Parathyroid adenoma (tissue), 2 donors: ENCODE data around the gene APOD.

Experiments
- H2AFZ ChIP-seq: fragments of 300-600 bp; sonication (generic); one replicate; pipeline ENCODE4 v1.7.0; 2017; ENCODE audit warnings: antibody characterized with exemption, mild to moderate bottlenecking
- H3K27ac ChIP-seq: fragments of 300-600 bp; sonication (generic); one replicate; pipeline ENCODE4 v1.7.0; 2017
- H3K27me3 ChIP-seq: fragments of 300-600 bp; sonication (generic); one replicate; pipeline ENCODE4 v1.7.0; 2017; ENCODE audit warnings: low read length; ENCODE audit not compliant: control insufficient read depth, insufficient read depth
- H3K36me3 ChIP-seq: fragments of 300-600 bp; sonication (generic); one replicate; pipeline ENCODE4 v1.7.0; 2017; ENCODE audit warnings: low read length; ENCODE audit not compliant: control insufficient read depth, insufficient read depth
- H3K4me1 ChIP-seq: fragments of 300-600 bp; sonication (generic); one replicate; pipeline ENCODE4 v1.7.0; 2017; ENCODE audit warnings: control low read depth
- H3K4me2 ChIP-seq: fragments of 300-600 bp; sonication (generic); one replicate; pipeline ENCODE4 v1.7.0; 2017; ENCODE audit warnings: low read length
- H3K4me3 ChIP-seq: fragments of 300-600 bp; sonication (generic); one replicate; pipeline ENCODE4 v1.7.0; 2017; ENCODE audit warnings: low read depth, low read length
- H3K79me2 ChIP-seq: fragments of 300-600 bp; sonication (generic); one replicate; pipeline ENCODE4 v1.7.0; 2017; ENCODE audit warnings: control low read depth
- H3K9ac ChIP-seq: fragments of 300-600 bp; sonication (generic); one replicate; pipeline ENCODE4 v1.7.0; 2017; ENCODE audit warnings: mild to moderate bottlenecking
- H3K9me3 ChIP-seq: fragments of 300-600 bp; sonication (generic); one replicate; pipeline ENCODE4 v1.7.0; 2017; ENCODE audit warnings: low read length; ENCODE audit not compliant: control insufficient read depth
- CTCF ChIP-seq: fragments of 300-600 bp; sonication (generic); IDR thresholded peaks from one replicate; pipeline ENCODE4 v1.7.0; 2017; ENCODE audit warnings: antibody characterized with exemption, mild to moderate bottlenecking
- donor health status: primary hyperparathyroidism.

Gene APOD

GRCh38 chr3:195566797-195567196 lies 16.9 kb downstream of the APOD start:
- Histone ChIP-seq H3K4me3 (no peak overlapping the region), H3K4me2 (no peak overlapping the region), H3K27ac (no peak overlapping the region), H2AFZ (no peak overlapping the region), H3K36me3 (no peaks in the 10 kb centered on the region), H3K4me1 (no peaks in the 10 kb centered on the region), H3K79me2 (no peaks in the 10 kb centered on the region), H3K27me3 (no peaks in the 10 kb centered on the region), H3K9ac (no peak overlapping the region), H3K9me3 (no peaks in the 10 kb centered on the region)
- no peak for TF ChIP-seq CTCF

- Histone ChIP-seq H3K79me2 (no peaks in the 10 kb centered on the region), H2AFZ (no peak overlapping the region), H3K9ac (no peak overlapping the region), H3K27ac (no peak overlapping the region), H3K4me1 (no peaks in the 10 kb centered on the region), H3K4me3 (no peak overlapping the region), H3K36me3 (no peaks in the 10 kb centered on the region), H3K4me2 (no peak overlapping the region), H3K9me3 (no peaks in the 10 kb centered on the region), H3K27me3 (no peaks in the 10 kb centered on the region)
- TF ChIP-seq CTCF: no peak
These were observed 18.0 kb downstream of the APOD start for GRCh38 chr3:195565716-195566115.

GRCh38 chr3:195563317-195563716 lies 20.4 kb downstream of the APOD start:
- no peak overlapping the region for H3K27ac ChIP-seq
- H3K9me3 ChIP-seq: no peaks in the 10 kb centered on the region
- no peaks in the 10 kb centered on the region for H3K4me1 ChIP-seq
- no peak overlapping the region for H3K9ac ChIP-seq
- H3K4me3 ChIP-seq: no peak overlapping the region
- H2AFZ ChIP-seq: no peak overlapping the region
- no peak overlapping the region for H3K4me2 ChIP-seq
- H3K36me3 ChIP-seq: no peaks in the 10 kb centered on the region
- no peaks in the 10 kb centered on the region for H3K27me3 ChIP-seq
- H3K79me2 ChIP-seq: no peaks in the 10 kb centered on the region
- TF ChIP-seq CTCF: no peak

GRCh38 chr3:195559723-195560409 lies 23.9 kb downstream of the APOD start:
- no peaks in the 10 kb centered on the region for H3K27me3 ChIP-seq
- H3K9me3 ChIP-seq: no peaks in the 10 kb centered on the region
- no peak for TF ChIP-seq CTCF
- H3K9ac ChIP-seq: no peak overlapping the region
- no peak overlapping the region for H3K4me3 ChIP-seq
- no peaks in the 10 kb centered on the region for H3K4me1 ChIP-seq
- no peak overlapping the region for H2AFZ ChIP-seq
- H3K79me2 ChIP-seq: no peaks in the 10 kb centered on the region
- H3K4me2 ChIP-seq: no peak overlapping the region
- no peaks in the 10 kb centered on the region for H3K36me3 ChIP-seq
- H3K27ac ChIP-seq: no peak overlapping the region

GRCh38 chr3:195558602-195559001 lies 25.1 kb downstream of the APOD start:
- Histone ChIP-seq H3K4me2 (no peak overlapping the region), H3K9me3 (no peaks in the 10 kb centered on the region), H2AFZ (no peak overlapping the region), H3K4me1 (no peaks in the 10 kb centered on the region), H3K27ac (no peak overlapping the region), H3K4me3 (no peak overlapping the region), H3K9ac (no peak overlapping the region), H3K79me2 (no peaks in the 10 kb centered on the region), H3K36me3 (no peaks in the 10 kb centered on the region), H3K27me3 (no peaks in the 10 kb centered on the region)
- no peak for TF ChIP-seq CTCF
